ENCODE measurements around the gene BOLL.
A peak's percentile ranks its signal among the peaks of the same experiment; 100 is the strongest.

Gene BOLL

GRCh38 chr2:197814526-197814925, 29.4 kb upstream of the BOLL start:
- H3K27me3 ChIP-seq: no peaks in the 10 kb centered on the region
- H3K9me3 ChIP-seq: no peaks in the 10 kb centered on the region
- H3K36me3 ChIP-seq: no peaks in the 10 kb centered on the region
- no peaks in the 10 kb centered on the region for H3K4me1 ChIP-seq
- no peak overlapping the region for H3K4me3 ChIP-seq (ENCODE audit: low read depth, low read length)
- no peak for DNase-seq
- TF ChIP-seq CTCF (IDR thresholded peaks at IDR 0.05; ENCODE audit: low read depth, low read length): no peak

GRCh38 chr2:197813093-197813787, 28.1 kb upstream of the BOLL start:
- no peak for DNase-seq
- peak; percentile 76 for TF ChIP-seq CTCF (IDR thresholded peaks at IDR 0.05; ENCODE audit: low read depth, low read length)

GRCh38 chr2:197810491-197810890, 25.4 kb upstream of the BOLL start:
- H3K4me1 ChIP-seq: no peaks in the 10 kb centered on the region
- no peak for TF ChIP-seq CTCF (IDR thresholded peaks at IDR 0.05; ENCODE audit: low read depth, low read length)
- no peaks in the 10 kb centered on the region for H3K36me3 ChIP-seq
- H3K4me3 ChIP-seq (ENCODE audit: low read depth, low read length): no peak overlapping the region
- no peak for DNase-seq
- no peaks in the 10 kb centered on the region for H3K27me3 ChIP-seq
- no peaks in the 10 kb centered on the region for H3K9me3 ChIP-seq

More at GRCh38 chr2:197813093-197813787, 28.1 kb upstream of the BOLL start:
- Histone ChIP-seq H3K36me3 (no peaks in the 10 kb centered on the region), H3K9me3 (no peaks in the 10 kb centered on the region), H3K4me3 (ENCODE audit: low read depth, low read length) (no peak overlapping the region), H3K27me3 (no peaks in the 10 kb centered on the region), H3K4me1 (no peaks in the 10 kb centered on the region)

- Histone ChIP-seq H3K27me3 (peaks cover 3% of the 10 kb centered on the region), H3K9me3 (no peaks in the 10 kb centered on the region), H3K4me3 (ENCODE audit: low read depth, low read length) (no peak overlapping the region), H3K36me3 (no peaks in the 10 kb centered on the region), H3K4me1 (no peaks in the 10 kb centered on the region)
- no peak for TF ChIP-seq CTCF (IDR thresholded peaks at IDR 0.05; ENCODE audit: low read depth, low read length)
- no peak for DNase-seq
These were observed 24.9 kb upstream of the BOLL start for GRCh38 chr2:197810016-197810415.

- TF ChIP-seq CTCF (IDR thresholded peaks at IDR 0.05; ENCODE audit: low read depth, low read length): no peak
- no peaks in the 10 kb centered on the region for H3K9me3 ChIP-seq
- peaks cover 8% of the 10 kb centered on the region for H3K27me3 ChIP-seq
- H3K4me1 ChIP-seq: no peaks in the 10 kb centered on the region
- H3K4me3 ChIP-seq (ENCODE audit: low read depth, low read length): no peak overlapping the region
- H3K36me3 ChIP-seq: no peaks in the 10 kb centered on the region
- no peak for DNase-seq
These were observed 23.9 kb upstream of the BOLL start for GRCh38 chr2:197809064-197809463.
